H1 (cell line): ENCODE data around the gene PDZRN3. TPM values are rescaled to one million over a fixed set of nuclear protein-coding genes. Genes with fewer than 3 reads are reported as not detected.

ENCODE experiments used
- CTCF ChIA-PET: fragments of 300-600 bp; sonication (Branson Sonifier 250); formaldehyde crosslinking; loops from one replicate; lab custom pipeline; 2021; ENCODE audit not compliant: partially characterized antibody; lab: Charles Lee
- POLR2A ChIA-PET: fragments of 300-600 bp; sonication (Branson Sonifier 250); formaldehyde crosslinking; loops from one replicate; lab custom pipeline; 2021; ENCODE audit warnings: inconsistent platforms; ENCODE audit not compliant: partially characterized antibody; lab: Charles Lee
- DNase-seq, 2 experiments: peaks; one replicate each; pipeline versions ENCODE4 v3.0.0 to v3.0.0-alpha.2; 2010 to 2022; ENCODE audit warnings: low spot score in 2 of 2, low read depth in 1 of 2, mixed read lengths in 1 of 2
- FAIRE-seq: peaks from 2 replicates; lab custom pipeline; 2011; peaks lifted over from hg19 to GRCh38; lab: Jason Lieb, UNC
- H2AFZ ChIP-seq: 2 replicates; pipeline ENCODE4 v1.8.1; 2012; ENCODE audit warnings: low read length, inconsistent platforms
- H2AK5ac ChIP-seq: 2 replicates; pipeline ENCODE4 v1.6.1; 2013; ENCODE audit warnings: low read depth, low read length
- H2BK120ac ChIP-seq: replicated peaks from 2 replicates; pipeline ENCODE3; 2013; ENCODE audit warnings: low read depth, low read length, inconsistent platforms
- H2BK12ac ChIP-seq: 2 replicates; pipeline ENCODE4 v1.6.1; 2013; ENCODE audit warnings: low read depth, low read length
- H2BK15ac ChIP-seq: 2 replicates; pipeline ENCODE4 v1.6.1; 2013; ENCODE audit warnings: low read length
- H2BK20ac ChIP-seq: 2 replicates; pipeline ENCODE4 v1.6.1; 2013; ENCODE audit warnings: low read length
- H2BK5ac ChIP-seq: 2 replicates; pipeline ENCODE4 v1.6.1; 2013; ENCODE audit warnings: low read depth, low read length
- H3K14ac ChIP-seq: 2 replicates; pipeline ENCODE4 v1.6.1; 2013; ENCODE audit warnings: inconsistent platforms; ENCODE audit not compliant: insufficient read length
- H3K18ac ChIP-seq: 2 replicates; pipeline ENCODE4 v1.6.1; 2013; ENCODE audit warnings: low read length; ENCODE audit errors: extremely low read depth
- H3K23ac ChIP-seq: 2 replicates; pipeline ENCODE4 v1.6.1; 2013; ENCODE audit warnings: inconsistent platforms; ENCODE audit not compliant: insufficient read length
- H3K23me2 ChIP-seq: 2 replicates; pipeline ENCODE4 v1.6.1; 2013; ENCODE audit warnings: low read depth, low read length
- H3K27ac ChIP-seq: 2 replicates; pipeline ENCODE4 v1.6.1; 2011; ENCODE audit warnings: low read depth, low read length, inconsistent platforms
- H3K27me3 ChIP-seq, 4 experiments: replicated peaks in 1 of 4; 1 replicate in 1 of 4; 2 replicates in 3 of 4; pipeline versions ENCODE4 v1.6.1 to v1.8.1; 2011 to 2013; ENCODE audit warnings: low read length in 3 of 4, mild to moderate bottlenecking in 3 of 4, inconsistent platforms in 2 of 4, mixed read lengths in 2 of 4, moderate library complexity in 1 of 4; ENCODE audit not compliant: control insufficient read depth in 3 of 4, insufficient read depth in 3 of 4; ENCODE audit errors: extremely low read depth in 1 of 4
- H3K36me3 ChIP-seq, 4 experiments: 2 replicates each; pipeline versions ENCODE4 v1.6.1 to v1.8.1; 2011 to 2013; ENCODE audit warnings: mild to moderate bottlenecking in 4 of 4, low read length in 3 of 4, moderate library complexity in 2 of 4, control low read depth in 1 of 4, inconsistent platforms in 1 of 4; ENCODE audit not compliant: insufficient read depth in 4 of 4, control insufficient read depth in 2 of 4
- H3K4ac ChIP-seq: replicated peaks from 2 replicates; pipeline ENCODE3; 2013; ENCODE audit warnings: low read length, low read depth, mixed read lengths, inconsistent platforms; ENCODE audit not compliant: insufficient read length
- H3K4me1 ChIP-seq, 4 experiments: replicated peaks in 1 of 4; 1 replicate in 1 of 4; 2 replicates in 3 of 4; pipeline versions ENCODE4 v1.6.1 to v1.8.1; 2011 to 2013; ENCODE audit warnings: low read length in 3 of 4, inconsistent platforms in 2 of 4, mixed read lengths in 1 of 4; ENCODE audit not compliant: insufficient read depth in 4 of 4, control insufficient read depth in 3 of 4
- H3K4me2 ChIP-seq, 2 experiments: 2 replicates each; pipeline versions ENCODE4 v1.6.1 to v1.8.1; 2011 to 2013; ENCODE audit warnings: low read depth in 2 of 2, low read length in 2 of 2, control low read depth in 1 of 2, inconsistent platforms in 1 of 2, mild to moderate bottlenecking in 1 of 2; ENCODE audit not compliant: insufficient read depth in 1 of 2
- H3K4me3 ChIP-seq, 4 experiments: fragments of 200-600, 300-600 bp in 1 of 4; sonication (generic), shearing (Covaris generic), sonication (Bioruptor Twin) in 1 of 4; 2 replicates each; pipeline versions ENCODE4 v1.5.1 to v1.8.1; 2011 to 2016; ENCODE audit warnings: low read length in 4 of 4, low read depth in 3 of 4, control low read depth in 2 of 4, inconsistent platforms in 2 of 4, mild to moderate bottlenecking in 2 of 4, mixed read lengths in 1 of 4, moderate library complexity in 1 of 4; ENCODE audit not compliant: insufficient read depth in 2 of 4; ENCODE audit errors: extremely low read depth in 1 of 4
- H3K56ac ChIP-seq: replicated peaks from 2 replicates; pipeline ENCODE3; 2013; ENCODE audit warnings: low read depth, mild to moderate bottlenecking, mixed read lengths, low read length, inconsistent platforms; ENCODE audit not compliant: insufficient read length
- H3K79me1 ChIP-seq: 2 replicates; pipeline ENCODE4 v1.6.1; 2013; ENCODE audit warnings: low read depth, low read length, control low read depth
- H3K79me2 ChIP-seq, 2 experiments: 2 replicates each; pipeline versions ENCODE4 v1.6.1 to v1.8.1; 2012 to 2013; ENCODE audit warnings: low read length in 2 of 2, mild to moderate bottlenecking in 2 of 2, inconsistent platforms in 1 of 2; ENCODE audit not compliant: insufficient read depth in 2 of 2, control insufficient read depth in 1 of 2
- H3K9ac ChIP-seq, 4 experiments: replicated peaks in 1 of 4; 1 replicate in 1 of 4; 2 replicates in 3 of 4; pipeline versions ENCODE4 v1.6.1 to v1.8.1; 2011 to 2013; ENCODE audit warnings: low read depth in 3 of 4, low read length in 3 of 4, control low read depth in 2 of 4, mild to moderate bottlenecking in 2 of 4, moderate library complexity in 2 of 4, inconsistent platforms in 1 of 4; ENCODE audit errors: extremely low read depth in 1 of 4
- H3K9me3 ChIP-seq, 2 experiments: 2 replicates each; pipeline versions ENCODE4 v1.6.1 to v1.8.1; 2012 to 2013; ENCODE audit warnings: mild to moderate bottlenecking in 2 of 2, moderate library complexity in 2 of 2, control low read depth in 1 of 2, inconsistent platforms in 1 of 2, low read depth in 1 of 2, low read length in 1 of 2, mixed read lengths in 1 of 2; ENCODE audit not compliant: insufficient read depth in 2 of 2
- H4K20me1 ChIP-seq, 2 experiments: replicated peaks in 1 of 2; 2 replicates each; pipeline versions ENCODE3 to v1.8.1; 2011 to 2013; ENCODE audit warnings: inconsistent platforms in 2 of 2, low read length in 2 of 2, mild to moderate bottlenecking in 1 of 2; ENCODE audit not compliant: insufficient read depth in 2 of 2, control insufficient read depth in 1 of 2
- H4K5ac ChIP-seq: 2 replicates; pipeline ENCODE4 v1.6.1; 2013; ENCODE audit warnings: low read length, low read depth, mixed read lengths, inconsistent platforms; ENCODE audit not compliant: insufficient read length
- H4K8ac ChIP-seq: 2 replicates; pipeline ENCODE4 v1.8.0; 2013; ENCODE audit warnings: mild to moderate bottlenecking, moderate library complexity, low read length, inconsistent platforms; ENCODE audit not compliant: insufficient read depth; ENCODE audit errors: extremely low read depth
- H4K91ac ChIP-seq: replicated peaks from 2 replicates; pipeline ENCODE3; 2013; ENCODE audit warnings: low read length, mixed read lengths, inconsistent platforms; ENCODE audit not compliant: insufficient read length
- BCL11A ChIP-seq, 2 experiments: IDR thresholded peaks; one replicate each; pipeline ENCODE4 v1.6.1; 2011; ENCODE audit warnings: low read depth in 2 of 2, low read length in 2 of 2, mild to moderate bottlenecking in 2 of 2
- CHD2 ChIP-seq: IDR thresholded peaks from 2 replicates; pipeline ENCODE4 v1.6.1; 2012; ENCODE audit warnings: low read length, improper control_type of control experiment
- EP300 ChIP-seq, 2 experiments: IDR thresholded peaks; 1 replicate in 1 of 2; 2 replicates in 1 of 2; pipeline ENCODE4 v1.6.1; 2011 to 2012; ENCODE audit warnings: low read depth in 2 of 2, low read length in 2 of 2, mild to moderate bottlenecking in 2 of 2, borderline replicate concordance in 1 of 2, inconsistent platforms in 1 of 2, moderate library complexity in 1 of 2
- RFX5 ChIP-seq: IDR thresholded peaks from 2 replicates; pipeline ENCODE4 v1.6.1; 2011; ENCODE audit warnings: low read depth, low read length, improper control_type of control experiment, borderline replicate concordance
- WGBS, 2 experiments: shearing (Covaris generic) in 1 of 2; methylation state at CpG; one replicate each; pipeline versions ENCODE4 v1.1.6 to v1.1.7; 2013 to 2015; ENCODE audit warnings: low lambda C conversion rate in 2 of 2, mixed read lengths in 2 of 2, inconsistent platforms in 1 of 2, low coverage in 1 of 2, missing lambda C conversion rate in 1 of 2; ENCODE audit not compliant: insufficient replicate concordance in 2 of 2, insufficient coverage in 1 of 2, insufficient read length in 1 of 2; ENCODE audit errors: extremely low coverage in 1 of 2, missing lambda C conversion rate in 1 of 2; 5-methylcytosine and 5-hydroxymethylcytosine counted together
- polyA plus RNA-seq, 7 experiments: library from polyadenylated mRNA; depleted of rRNA in 3 of 7; stranded (reverse) in 5 of 7; unstranded in 2 of 7; fragments of >200 nt in 5 of 7; fragments of 200-250 nt in 2 of 7; gene quantifications; 1 replicate in 5 of 7; 2 replicates in 1 of 7; 4 replicates in 1 of 7; pipeline versions ENCODE4 v1.2.1 to v1.2.3, GENCODE V29; 2011 to 2013; ENCODE audit warnings: missing spikeins in 2 of 7, mixed read lengths in 2 of 7
- total RNA-seq: library from RNA; stranded (reverse); fragmentation: NEBNext Ultra II Directional; extraction: Animal tissue kit (Norgen Biotek cat#: 25700); gene quantifications from 2 replicates; pipeline ENCODE4 v1.2.1, GENCODE V29; 2021

PDZRN3 gene
- total and polyA plus RNA-seq, 2 of the 8 experiments (the other 6 are each of a cell fraction or from before 2014, with no cell fraction given), result 4.2 to 20.5 TPM

- no peaks in the 10 kb centered on the region for H3K79me2 ChIP-seq
- no peak overlapping the region for H3K4ac ChIP-seq
- no peaks in the 10 kb centered on the region for H3K79me1 ChIP-seq
- no peak overlapping the region for H3K14ac ChIP-seq
- no peak overlapping the region for H3K4me3 ChIP-seq
- DNase-seq, result no peak
- WGBS, 2 experiments, result 23% methylated on average over 1 of the region's 1 CpG; no CpG with 5 or more reads in 1 of the 2 experiments
- peak overlapping the region in 1 of 2 experiments; percentile 37; a peak in 1 of 4 replicates for H3K4me2 ChIP-seq
- peaks cover 3 to 30% (median 7%) of the 10 kb centered on the region in 4 experiments; a peak in 6 of 7 replicates for H3K4me1 ChIP-seq
- H3K9me3 ChIP-seq, result no peaks in the 10 kb centered on the region
- H3K27ac ChIP-seq, result no peak overlapping the region; the same call in 1 of the 2 replicates
- no peak overlapping the region for H2BK12ac ChIP-seq
- no peak overlapping the region for H2BK15ac ChIP-seq
- H2AK5ac ChIP-seq, result no peak overlapping the region
- H3K36me3 ChIP-seq, result no peaks in the 10 kb centered on the region
- H4K5ac ChIP-seq, result peak overlapping the region; percentile 35
- H2BK20ac ChIP-seq, result no peak overlapping the region
- H3K18ac ChIP-seq, result no peak overlapping the region
- H2BK5ac ChIP-seq, result no peak overlapping the region
- no peaks in the 10 kb centered on the region for H3K23me2 ChIP-seq
- H3K23ac ChIP-seq, result no peak overlapping the region
- POLR2A ChIA-PET, result interaction anchor here (0.7 kb wide), 1 partner anchor 43 kb away, joined by 3 read pairs; no protein-coding TSS in a partner anchor
- no peak overlapping the region for H2AFZ ChIP-seq
- no peak for FAIRE-seq
- no peak overlapping the region for H4K8ac ChIP-seq
- H3K56ac ChIP-seq, result no peak overlapping the region
- H3K9ac ChIP-seq, result no peak overlapping the region
- CTCF ChIA-PET, result interaction anchor here (0.6 to 1.3 kb wide), 3 partner anchors 10 to 55 kb away, joined by 3 read pairs; no protein-coding TSS in a partner anchor
- no peak overlapping the region for H4K91ac ChIP-seq
- no peak overlapping the region for H2BK120ac ChIP-seq
- no peaks in the 10 kb centered on the region for H4K20me1 ChIP-seq
- no peaks in the 10 kb centered on the region for H3K27me3 ChIP-seq
- TF ChIP-seq EP300 (IDR thresholded peaks at IDR 0.05; ENCODE audit: borderline replicate concordance in 1 of 2, low read depth in 2 of 2, low read length in 2 of 2) (no peak), BCL11A (IDR thresholded peaks at IDR 0.05; ENCODE audit: low read depth in 2 of 2, low read length in 2 of 2) (no peak), CHD2 (no peak), RFX5 (no peak)
Observed at GRCh38 chr3:73668391-73668790, 43.6 kb upstream of the PDZRN3 start.
